OCI-LY7 (cell line): ENCODE measurements around the gene FAM107A. TPM values are rescaled to one million over a fixed set of nuclear protein-coding genes. Genes with fewer than 3 reads are reported as not detected.

Experiments used
- BruUV-seq: library from RNA; stranded (reverse); fragments of 400-500 nt; replicated peaks from 2 replicates; lab custom pipeline; 2021; lab: Mats Ljungman, UMichigan
- CTCF ChIA-PET: fragments of 300-600 bp; sonication (Branson Sonifier 250); formaldehyde crosslinking; loops from one replicate; lab custom pipeline; 2022; ENCODE audit warnings: antibody characterized with exemption; ENCODE audit not compliant: unreplicated experiment; lab: Charles Lee
- POLR2A ChIA-PET: fragments of 300-600 bp; sonication (Branson Sonifier 250); formaldehyde crosslinking; loops from one replicate; lab custom pipeline; 2022; ENCODE audit warnings: antibody characterized with exemption; lab: Charles Lee
- DNase-seq: peaks from one replicate; pipeline ENCODE4 v3.0.0-alpha.2; 2015; ENCODE audit warnings: low spot score
- H2AFZ ChIP-seq: fragments of 200-600 bp; sonication (generic), shearing (Covaris generic); 2 replicates; pipeline ENCODE4 v1.6.1; 2014; ENCODE audit warnings: mild to moderate bottlenecking, antibody characterized with exemption, low read length, moderate library complexity
- H3K27ac ChIP-seq: fragments of 200-600 bp; sonication (generic); 2 replicates; pipeline ENCODE4 v1.5.1; 2014; ENCODE audit warnings: mixed run types, low read depth, mild to moderate bottlenecking, moderate library complexity, low read length, inconsistent platforms; ENCODE audit not compliant: poor library complexity, severe bottlenecking
- H3K36me3 ChIP-seq: fragments of 200-600 bp; sonication (generic); 2 replicates; pipeline ENCODE4 v1.6.1; 2014; ENCODE audit warnings: mild to moderate bottlenecking, antibody characterized with exemption, low read length, moderate library complexity, mixed read lengths; ENCODE audit not compliant: insufficient read depth
- H3K4me1 ChIP-seq: fragments of 200-600 bp; sonication (generic); 2 replicates; pipeline ENCODE4 v1.5.1; 2014; ENCODE audit warnings: mild to moderate bottlenecking, low read length; ENCODE audit not compliant: insufficient read depth, poor library complexity, severe bottlenecking
- H3K4me2 ChIP-seq: fragments of 200-600 bp; sonication (generic); 2 replicates; pipeline ENCODE4 v1.6.1; 2014; ENCODE audit warnings: mild to moderate bottlenecking, low read length
- H3K4me3 ChIP-seq: fragments of 200-600 bp; sonication (generic); 2 replicates; pipeline ENCODE4 v1.5.1; 2014; ENCODE audit warnings: mild to moderate bottlenecking, low read depth, low read length; ENCODE audit not compliant: poor library complexity, severe bottlenecking
- H3K79me2 ChIP-seq: fragments of 200-600 bp; sonication (generic); 2 replicates; pipeline ENCODE4 v1.6.1; 2016; ENCODE audit warnings: low read depth, mild to moderate bottlenecking, low read length, moderate library complexity, mixed read lengths; ENCODE audit not compliant: insufficient read depth
- H3K9me2 ChIP-seq: fragments of 200-600 bp; sonication (generic); 2 replicates; pipeline ENCODE4 v1.6.1; 2016; ENCODE audit warnings: mild to moderate bottlenecking, low read length, mixed read lengths; ENCODE audit not compliant: insufficient read depth
- H3K9me3 ChIP-seq: fragments of 200-600 bp; sonication (generic); 2 replicates; pipeline ENCODE4 v1.6.1; 2014; ENCODE audit warnings: mild to moderate bottlenecking, mixed run types, low read length, mixed read lengths
- H4K20me1 ChIP-seq: fragments of 200-600 bp; sonication (generic); 2 replicates; pipeline ENCODE4 v1.6.1; 2014; ENCODE audit warnings: mild to moderate bottlenecking, antibody characterized with exemption, low read length, moderate library complexity, mixed read lengths; ENCODE audit not compliant: insufficient read depth
- EZH2phosphoT487 ChIP-seq: fragments of 200-600 bp; sonication (generic); IDR thresholded peaks from 2 replicates; pipeline ENCODE4 v1.6.1; 2018; ENCODE audit warnings: low read depth, borderline replicate concordance, mild to moderate bottlenecking, mixed run types, antibody characterized with exemption, low read length, moderate library complexity, mixed read lengths
- intact Hi-C: fragments of 100-400 bp; cut with micrococcal nuclease; formaldehyde crosslinking; loops from one replicate; pipeline ENCODE4 v1.10.0; 2022; ENCODE audit not compliant: unreplicated experiment
- total RNA-seq, 2 experiments: library from RNA; depleted of rRNA in 1 of 2; stranded (reverse); fragments of >200 nt in 1 of 2; shearing (Covaris generic) in 1 of 2; gene quantifications; 2 replicates each; pipeline ENCODE4 v1.2.3, GENCODE V29; 2014 to 2022
- TF ChIP-seq, protein P1 (sequence below): fragments of 200-600 bp; sonication (generic); conservative IDR thresholded peaks from 2 replicates; pipeline ENCODE4 v1.5.1; 2014; ENCODE audit warnings: mild to moderate bottlenecking, antibody characterized with exemption, low read length, moderate library complexity, mixed read lengths

Gene FAM107A
- total RNA-seq, 2 experiments from 2014 or later: not detected

- no TSS peak for BruUV-seq
- H3K27ac ChIP-seq: no peak overlapping the region
- no peaks in the 10 kb centered on the region for H3K36me3 ChIP-seq
- H3K4me1 ChIP-seq: no peaks in the 10 kb centered on the region
- no peak for DNase-seq
- no peak overlapping the region for H3K4me3 ChIP-seq
- intact Hi-C loops: no loop called here
- no peaks in the 10 kb centered on the region for H3K9me2 ChIP-seq
- no peak overlapping the region for H2AFZ ChIP-seq
- H4K20me1 ChIP-seq: no peaks in the 10 kb centered on the region
- ChIA-PET POLR2A (no interaction called here), CTCF (no interaction called here)
- TF ChIP-seq EZH2phosphoT487: no peak
- TF ChIP-seq, protein P1, sequence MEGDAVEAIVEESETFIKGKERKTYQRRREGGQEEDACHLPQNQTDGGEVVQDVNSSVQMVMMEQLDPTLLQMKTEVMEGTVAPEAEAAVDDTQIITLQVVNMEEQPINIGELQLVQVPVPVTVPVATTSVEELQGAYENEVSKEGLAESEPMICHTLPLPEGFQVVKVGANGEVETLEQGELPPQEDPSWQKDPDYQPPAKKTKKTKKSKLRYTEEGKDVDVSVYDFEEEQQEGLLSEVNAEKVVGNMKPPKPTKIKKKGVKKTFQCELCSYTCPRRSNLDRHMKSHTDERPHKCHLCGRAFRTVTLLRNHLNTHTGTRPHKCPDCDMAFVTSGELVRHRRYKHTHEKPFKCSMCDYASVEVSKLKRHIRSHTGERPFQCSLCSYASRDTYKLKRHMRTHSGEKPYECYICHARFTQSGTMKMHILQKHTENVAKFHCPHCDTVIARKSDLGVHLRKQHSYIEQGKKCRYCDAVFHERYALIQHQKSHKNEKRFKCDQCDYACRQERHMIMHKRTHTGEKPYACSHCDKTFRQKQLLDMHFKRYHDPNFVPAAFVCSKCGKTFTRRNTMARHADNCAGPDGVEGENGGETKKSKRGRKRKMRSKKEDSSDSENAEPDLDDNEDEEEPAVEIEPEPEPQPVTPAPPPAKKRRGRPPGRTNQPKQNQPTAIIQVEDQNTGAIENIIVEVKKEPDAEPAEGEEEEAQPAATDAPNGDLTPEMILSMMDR: no peak
- H3K9me3 ChIP-seq: no peaks in the 10 kb centered on the region
- no peaks in the 10 kb centered on the region for H3K79me2 ChIP-seq
- no peak overlapping the region for H3K4me2 ChIP-seq
Measured at GRCh38 chr3:58557491-58557890, 19.7 kb downstream of the FAM107A start.

GRCh38 chr3:58556761-58557221 is 20.4 kb downstream of the FAM107A start:
- no TSS peak for BruUV-seq
- Histone ChIP-seq H4K20me1 (no peaks in the 10 kb centered on the region), H3K9me3 (no peaks in the 10 kb centered on the region), H2AFZ (no peak overlapping the region), H3K9me2 (no peaks in the 10 kb centered on the region), H3K36me3 (no peaks in the 10 kb centered on the region), H3K27ac (no peak overlapping the region), H3K79me2 (no peaks in the 10 kb centered on the region), H3K4me1 (no peaks in the 10 kb centered on the region), H3K4me2 (no peak overlapping the region), H3K4me3 (no peak overlapping the region)
- TF ChIP-seq, protein P1: no peak
- no peak for TF ChIP-seq EZH2phosphoT487
- intact Hi-C loops: no loop called here
- ChIA-PET CTCF (no interaction called here), POLR2A (interaction anchor here (0.9 kb wide), 1 partner anchor 9 kb away, joined by 3 read pairs; no protein-coding TSS in a partner anchor)
- no peak for DNase-seq

DNA sequence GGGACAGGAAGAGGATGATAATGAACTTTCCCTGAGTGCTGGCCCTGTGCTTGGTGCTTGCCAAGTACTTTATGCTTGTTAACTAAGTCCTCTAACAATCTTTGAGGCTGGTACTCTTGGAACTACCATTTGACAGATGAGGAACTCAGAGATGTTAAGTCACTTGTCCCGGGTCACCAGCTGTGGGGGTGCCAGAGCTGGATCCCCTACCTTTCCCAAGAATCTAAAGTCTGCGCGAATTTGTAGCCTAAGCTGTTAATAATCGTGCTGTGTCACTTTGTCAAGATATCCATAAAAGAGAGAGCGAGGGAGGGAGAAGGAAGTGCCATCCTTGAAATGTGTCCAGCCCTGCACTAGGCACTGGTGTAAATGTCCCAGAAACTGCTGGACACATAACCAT is 21.2 kb downstream of the FAM107A start:
- no peak for DNase-seq
- BruUV-seq: no TSS peak
- H3K27ac ChIP-seq: no peak overlapping the region

More for the DNA sequence above, 21.2 kb downstream of the FAM107A start:
- TF ChIP-seq EZH2phosphoT487: no peak
- TF ChIP-seq, protein P1: no peak
- Histone ChIP-seq H3K4me2 (no peak overlapping the region), H3K4me1 (no peaks in the 10 kb centered on the region), H2AFZ (no peak overlapping the region), H3K36me3 (no peaks in the 10 kb centered on the region), H3K9me2 (no peaks in the 10 kb centered on the region), H3K4me3 (no peak overlapping the region), H3K79me2 (no peaks in the 10 kb centered on the region), H3K9me3 (no peaks in the 10 kb centered on the region), H4K20me1 (no peaks in the 10 kb centered on the region)
- intact Hi-C loops: no loop called here
- CTCF ChIA-PET: no interaction called here
- POLR2A ChIA-PET: interaction anchor here (1.4 kb wide), 1 partner anchor 13 kb away, joined by 3 read pairs; no protein-coding TSS in a partner anchor
